ENCODE results near the gene NXT1.

Gene NXT1

GRCh38 chr20:23393996-23394775 is 43.6 kb downstream of the NXT1 start:
- no peak for FAIRE-seq

GRCh38 chr20:23396950-23397627 is 46.5 kb downstream of the NXT1 start:
- FAIRE-seq = no peak

GRCh38 chr20:23397961-23398360 is 47.4 kb downstream of the NXT1 start:
- no peak for FAIRE-seq

- FAIRE-seq = no peak
These were observed 49.1 kb downstream of the NXT1 start for GRCh38 chr20:23399568-23400241.

- FAIRE-seq = no peak
These were observed 50.5 kb downstream of the NXT1 start for GRCh38 chr20:23401051-23401450.

GRCh38 chr20:23403751-23404150 is 53.2 kb downstream of the NXT1 start:
- no peak for FAIRE-seq

GRCh38 chr20:23404196-23404595 is 53.6 kb downstream of the NXT1 start:
- no peak for FAIRE-seq

All from colon (tissue), 2 donors.